Anterior cingulate cortex (tissue), 58 donors: ENCODE measurements around the gene CDK5RAP3.
A peak's percentile ranks its signal among the peaks of the same experiment; 100 is the strongest.
"Not testable (repeated sequence)": the region's sequence is repeated elsewhere in the genome, so short reads cannot be mapped to it uniquely, and the experiment has no call there.

Experiments used
- DNase-seq, 58 donors: peaks; one replicate each; lab custom pipeline; 2025; lab: John Stamatoyannopoulos, UW

Gene CDK5RAP3

DNA sequence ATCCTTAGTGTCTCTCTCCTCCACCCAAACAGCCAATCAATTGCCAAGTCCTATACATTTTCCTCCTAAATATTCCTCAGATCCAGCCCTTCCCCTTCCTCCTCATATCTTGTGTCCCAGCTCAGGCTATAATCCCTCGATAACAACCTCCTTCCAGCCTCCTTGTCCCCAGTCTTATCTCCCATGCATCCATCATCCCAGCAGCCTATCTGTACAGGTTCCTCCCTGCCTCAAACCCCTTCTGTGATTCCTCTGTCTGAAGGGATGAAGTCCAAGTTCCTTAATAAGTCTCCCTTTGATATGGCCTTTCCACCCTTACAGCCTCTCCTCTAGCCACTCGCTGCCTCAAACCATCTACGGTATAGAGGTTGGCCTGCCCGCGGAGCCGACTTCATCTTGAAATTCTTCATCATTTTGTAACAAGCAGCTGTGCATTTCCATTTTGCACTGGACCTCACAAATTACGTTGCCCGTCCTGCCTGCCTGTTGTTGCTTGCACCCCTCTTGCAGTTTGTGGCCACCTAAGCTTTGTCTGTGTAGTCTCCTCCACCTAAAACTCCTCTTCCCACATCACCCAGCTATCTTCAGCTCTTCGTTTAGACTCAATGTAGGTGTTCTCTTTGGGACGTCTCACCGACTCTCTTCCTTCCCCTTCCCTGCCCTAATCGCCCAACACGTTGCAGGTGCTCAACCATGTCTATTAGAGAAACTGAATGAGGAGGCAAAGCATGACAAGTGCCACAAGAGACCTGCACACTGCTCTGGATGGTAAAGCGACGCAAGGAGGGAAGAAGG is 786 bp upstream of the CDK5RAP3 start:
- peak in 1 of 58 donors; percentile 20 for DNase-seq

DNA sequence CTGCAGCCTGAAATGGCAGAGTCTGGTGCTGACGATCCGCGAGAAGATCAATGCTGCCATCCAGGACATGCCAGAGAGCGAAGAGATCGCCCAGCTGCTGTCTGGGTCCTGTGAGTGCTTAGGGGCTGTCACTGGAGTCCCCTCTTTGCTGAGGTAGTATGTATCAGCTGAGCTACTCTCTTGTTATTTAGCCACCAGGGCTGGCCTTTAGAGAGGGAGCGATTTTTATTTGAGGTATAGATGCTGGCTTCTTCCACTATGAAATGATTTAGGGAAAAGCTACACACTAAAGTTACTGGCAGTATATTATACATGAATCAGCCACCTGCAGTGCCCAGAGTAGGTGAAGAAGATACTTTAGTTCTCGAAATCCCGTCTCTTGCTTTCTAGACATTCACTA is 2.6 kb downstream of the CDK5RAP3 start:
- no peak for DNase-seq

DNA sequence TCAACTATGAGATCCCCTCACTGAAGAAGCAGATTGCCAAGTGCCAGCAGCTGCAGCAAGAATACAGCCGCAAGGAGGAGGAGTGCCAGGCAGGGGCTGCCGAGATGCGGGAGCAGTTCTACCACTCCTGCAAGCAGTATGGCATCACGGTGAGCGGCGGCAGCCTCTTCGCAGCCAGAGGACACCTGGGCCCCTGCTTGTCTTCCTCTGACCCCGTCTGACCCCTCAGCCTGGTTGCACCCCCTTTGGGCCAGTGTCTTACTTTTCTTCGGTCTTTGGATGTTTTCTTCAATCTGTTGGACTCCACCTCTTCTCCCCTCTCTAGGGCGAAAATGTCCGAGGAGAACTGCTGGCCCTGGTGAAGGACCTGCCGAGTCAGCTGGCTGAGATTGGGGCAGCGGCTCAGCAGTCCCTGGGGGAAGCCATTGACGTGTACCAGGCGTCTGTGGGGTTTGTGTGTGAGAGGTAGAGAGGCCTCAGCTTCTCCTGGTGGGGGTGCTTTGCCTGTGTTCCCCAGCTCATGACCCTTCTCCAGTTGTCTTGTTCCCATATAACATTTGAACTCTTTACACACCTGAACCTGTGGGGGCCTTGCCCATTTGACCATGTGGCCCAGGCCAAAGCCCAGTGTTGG is 4.4 kb downstream of the CDK5RAP3 start:
- no peak for DNase-seq

DNA sequence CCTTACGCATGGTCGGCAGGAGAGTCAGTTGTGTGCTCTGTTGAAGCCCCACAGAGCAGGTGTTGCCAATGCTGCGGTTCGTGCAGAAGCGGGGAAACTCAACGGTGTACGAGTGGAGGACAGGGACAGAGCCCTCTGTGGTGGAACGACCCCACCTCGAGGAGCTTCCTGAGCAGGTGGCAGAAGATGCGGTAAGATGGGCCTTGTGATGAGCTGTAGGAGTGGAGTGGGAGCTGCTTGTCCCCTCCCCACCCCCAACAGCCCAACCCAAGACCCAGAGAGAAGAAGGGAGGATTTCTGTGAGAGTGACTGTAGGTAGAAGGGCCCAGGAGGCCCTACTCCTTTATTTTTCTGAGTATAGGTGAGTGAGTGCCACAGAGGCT is 4.9 kb downstream of the CDK5RAP3 start:
- DNase-seq, result no peak

DNA sequence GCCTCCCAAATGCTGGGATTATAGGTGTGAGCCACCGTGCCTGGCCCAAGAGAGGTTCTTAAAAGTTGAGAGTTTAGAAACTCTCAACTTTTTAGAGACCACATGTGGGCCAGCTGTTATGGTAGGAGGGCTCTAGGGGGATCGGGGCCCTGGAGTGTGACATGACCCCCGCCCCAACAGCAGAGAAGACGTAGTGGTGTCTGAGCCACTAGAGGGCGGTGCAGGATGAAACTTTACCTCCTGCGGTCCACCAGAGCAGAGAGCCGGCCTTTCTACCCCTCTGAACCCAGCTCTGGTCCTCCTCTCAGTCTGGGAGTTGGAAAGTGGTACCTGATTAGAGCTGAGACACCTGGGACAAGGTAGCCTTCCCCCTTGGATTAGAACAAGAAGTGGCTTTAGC is 7.4 kb downstream of the CDK5RAP3 start:
- peak in 35 of 58 donors; percentile 3 to 65 (median 24) for DNase-seq

DNA sequence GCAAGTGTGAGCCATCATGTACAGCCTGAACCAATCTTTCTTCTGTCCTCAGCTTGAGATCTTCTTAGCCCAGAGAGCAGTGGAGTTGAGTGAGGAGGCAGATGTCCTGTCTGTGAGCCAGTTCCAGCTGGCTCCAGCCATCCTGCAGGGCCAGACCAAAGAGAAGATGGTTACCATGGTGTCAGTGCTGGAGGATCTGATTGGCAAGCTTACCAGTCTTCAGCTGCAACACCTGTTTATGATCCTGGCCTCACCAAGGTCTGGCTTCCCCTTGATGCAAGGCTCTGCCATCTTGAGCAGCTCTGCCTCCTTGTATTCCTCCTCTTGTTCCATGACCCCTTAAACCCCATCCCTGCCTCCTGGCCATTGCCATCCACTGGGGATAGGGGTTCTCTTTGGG is 9.6 kb downstream of the CDK5RAP3 start:
- DNase-seq, result no peak

DNA sequence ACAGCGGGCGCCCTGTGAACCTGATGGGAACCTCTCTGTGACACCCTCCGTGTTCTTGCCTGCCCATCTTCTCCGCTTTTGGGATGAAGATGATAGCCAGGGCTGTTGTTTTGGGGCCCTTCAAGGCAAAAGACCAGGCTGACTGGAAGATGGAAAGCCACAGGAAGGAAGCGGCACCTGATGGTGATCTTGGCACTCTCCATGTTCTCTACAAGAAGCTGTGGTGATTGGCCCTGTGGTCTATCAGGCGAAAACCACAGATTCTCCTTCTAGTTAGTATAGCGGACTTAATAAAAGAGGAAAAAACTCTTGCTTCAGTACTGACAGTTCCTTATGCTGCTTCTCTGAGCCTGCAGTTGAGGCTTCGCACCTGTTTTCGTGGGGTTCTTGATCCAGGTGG is 10.5 kb downstream of the CDK5RAP3 start:
- DNase-seq, result no peak

DNA sequence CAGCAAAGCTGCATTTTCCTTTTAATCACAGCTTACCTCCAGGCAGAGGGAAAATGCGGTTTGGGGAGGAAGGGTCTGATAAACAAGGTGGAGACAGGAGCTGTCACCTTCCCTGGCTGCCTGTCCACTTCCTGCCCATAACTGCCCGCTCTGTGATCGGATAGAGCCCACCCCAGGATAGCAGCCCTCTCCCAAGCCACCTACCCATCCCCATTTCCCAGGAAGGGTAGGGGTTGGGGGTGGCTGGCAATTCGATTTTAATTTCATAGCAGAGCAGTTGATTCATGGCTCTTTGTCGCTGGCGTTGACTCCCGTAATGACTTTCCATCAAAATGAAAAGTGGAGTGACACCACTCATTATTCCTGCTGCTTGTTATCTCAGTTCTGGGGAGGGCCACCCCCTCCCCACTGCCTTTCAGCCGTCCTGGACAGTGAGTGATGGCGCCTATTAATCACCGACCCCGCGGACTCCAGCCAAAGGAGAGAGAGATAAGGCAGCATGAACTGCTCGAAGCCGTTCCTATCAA is 11.2 kb downstream of the CDK5RAP3 start:
- DNase-seq, result no peak

DNA sequence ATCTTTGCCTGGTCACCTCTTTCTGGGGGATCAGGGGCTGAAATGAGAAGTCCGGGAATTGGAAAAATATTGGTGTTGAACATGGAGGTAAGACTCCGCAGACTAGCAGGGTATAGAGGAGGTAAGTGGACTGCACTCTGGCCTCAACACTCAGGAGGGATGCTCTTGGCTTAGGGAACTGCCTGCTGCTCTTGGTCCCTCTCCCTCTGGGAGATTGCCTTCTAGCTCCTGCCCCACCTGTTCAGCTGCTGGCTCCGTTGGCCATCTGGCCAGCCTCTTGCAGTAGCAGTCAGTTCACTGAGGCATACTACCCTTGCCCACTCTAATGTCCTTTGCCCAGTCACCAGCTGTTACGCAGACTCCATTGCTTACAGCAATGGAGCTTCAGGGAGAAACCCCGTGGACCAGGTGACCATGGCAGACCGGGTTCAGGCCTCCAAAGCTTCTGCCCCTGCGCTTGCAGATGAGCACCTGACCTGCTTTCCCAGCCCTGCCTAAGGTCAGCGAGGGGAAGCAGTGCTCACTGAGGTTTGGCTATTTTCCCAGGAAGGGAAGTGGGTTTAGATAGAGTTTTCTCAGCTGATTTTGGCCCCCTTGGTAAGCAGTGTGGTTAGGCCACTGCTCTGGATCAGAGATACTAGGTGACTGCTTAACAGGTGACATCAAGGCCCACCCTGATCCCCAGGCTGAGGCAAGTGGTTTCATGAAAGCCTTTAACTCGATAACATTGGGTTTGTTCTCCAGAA is 11.9 kb downstream of the CDK5RAP3 start:
- DNase-seq, result no peak

DNA sequence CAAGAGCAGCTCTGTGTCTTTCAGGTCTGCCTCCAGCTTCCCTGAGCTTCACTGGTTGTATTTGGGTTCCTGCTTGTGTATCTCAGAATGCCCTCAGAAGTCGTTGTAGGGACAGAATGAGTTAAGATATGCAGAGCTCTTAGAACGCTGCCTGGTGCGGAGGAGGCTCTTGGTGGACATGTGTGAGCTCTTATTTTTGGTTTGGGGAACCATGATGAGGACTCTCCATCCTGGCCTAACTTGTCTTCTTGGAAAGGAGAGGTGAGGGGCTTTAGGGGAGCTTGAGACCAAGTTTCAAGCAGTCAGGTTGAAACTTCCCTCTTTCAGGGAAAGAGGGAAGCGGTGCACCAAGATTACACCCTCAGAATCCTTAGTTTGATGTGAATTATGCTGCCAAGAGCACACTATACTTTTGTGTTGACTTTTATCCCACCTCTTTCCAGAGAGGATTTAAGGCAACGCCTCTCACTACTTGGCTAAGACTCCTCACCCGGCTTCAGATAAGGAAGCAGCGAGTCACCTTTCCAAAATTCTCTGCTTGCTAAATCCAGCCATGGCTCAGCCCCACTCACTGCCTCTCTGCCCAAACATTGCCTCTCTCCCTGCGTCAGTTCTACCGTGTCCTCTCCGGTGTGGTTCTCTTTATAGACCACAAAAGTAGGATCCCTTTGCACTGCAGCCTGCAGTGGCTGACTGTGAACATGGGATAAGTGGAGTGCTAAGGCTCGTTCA is 12.7 kb downstream of the CDK5RAP3 start:
- peak in 10 of 58 donors; percentile 7 to 34 (median 18) for DNase-seq

DNA sequence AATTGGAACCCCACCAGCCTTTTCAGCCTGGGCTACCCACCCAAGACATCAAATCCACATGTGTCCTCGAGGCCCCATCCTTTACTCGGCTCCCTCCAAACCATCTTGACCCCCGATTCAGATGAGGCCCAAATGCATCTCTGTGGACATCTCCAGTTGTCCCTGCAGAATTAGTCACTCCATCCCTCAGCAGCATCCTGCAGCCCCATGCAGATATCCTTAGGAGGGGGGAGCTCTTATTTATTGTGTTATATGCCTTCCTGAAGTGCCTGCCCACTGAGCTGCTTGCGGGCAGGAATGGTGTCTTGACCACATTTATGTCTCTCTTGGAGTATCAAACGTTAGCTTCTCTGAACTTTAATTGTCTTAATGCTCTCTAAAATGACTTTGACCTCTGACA is 15.6 kb downstream of the CDK5RAP3 start:
- DNase-seq, result no peak

DNA sequence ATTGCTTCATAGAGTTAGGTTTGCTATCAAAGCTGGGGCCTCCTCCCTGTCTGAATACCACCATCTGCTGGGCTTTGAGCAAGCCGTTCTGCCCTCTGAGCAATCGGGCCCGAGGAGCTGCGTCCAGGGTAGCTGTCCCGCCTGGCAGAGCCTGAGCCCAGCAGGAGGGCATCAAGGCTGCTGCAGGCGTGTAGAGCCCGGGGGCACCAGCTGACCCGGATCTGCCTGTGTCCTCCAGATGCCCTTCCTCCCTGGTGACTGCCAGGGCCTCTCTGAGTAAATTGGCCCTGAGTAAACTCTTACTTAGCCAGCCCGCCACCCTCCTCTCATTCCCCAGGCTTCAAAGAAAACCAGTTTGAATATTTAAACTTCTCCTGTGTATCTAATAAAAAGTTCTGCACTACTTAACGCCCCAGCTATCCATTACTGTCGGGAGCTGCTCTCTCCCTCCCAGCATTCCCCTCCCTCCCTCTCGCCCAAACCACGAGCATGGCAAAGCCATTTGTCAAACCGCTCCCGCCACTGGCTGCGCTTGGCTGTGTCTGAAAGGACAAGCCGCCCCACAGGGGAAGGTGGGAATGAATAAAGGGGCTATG is 16.4 kb downstream of the CDK5RAP3 start:
- DNase-seq, result peak in 17 of 58 donors; percentile 8 to 52 (median 24)

DNA sequence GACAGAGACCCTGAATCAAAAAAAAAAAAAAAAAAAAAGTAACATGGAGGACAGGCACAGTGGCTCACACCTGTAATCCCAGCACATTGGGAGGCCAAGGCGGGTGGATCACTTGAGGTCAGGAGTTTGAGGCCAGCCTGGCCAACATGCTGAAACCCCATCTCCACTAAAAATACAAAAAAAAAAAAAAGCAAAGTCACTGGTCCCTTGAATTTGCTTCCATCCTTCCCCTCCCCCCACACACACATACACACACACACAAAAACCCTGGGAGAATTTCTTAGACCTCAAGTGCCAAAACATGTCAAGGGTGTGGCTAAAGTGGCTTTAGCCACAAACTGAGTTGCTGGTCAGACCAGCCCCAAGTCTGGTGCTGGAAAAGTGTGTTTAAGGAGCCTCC is 17.5 kb downstream of the CDK5RAP3 start:
- not testable (repeated sequence) for DNase-seq

DNA sequence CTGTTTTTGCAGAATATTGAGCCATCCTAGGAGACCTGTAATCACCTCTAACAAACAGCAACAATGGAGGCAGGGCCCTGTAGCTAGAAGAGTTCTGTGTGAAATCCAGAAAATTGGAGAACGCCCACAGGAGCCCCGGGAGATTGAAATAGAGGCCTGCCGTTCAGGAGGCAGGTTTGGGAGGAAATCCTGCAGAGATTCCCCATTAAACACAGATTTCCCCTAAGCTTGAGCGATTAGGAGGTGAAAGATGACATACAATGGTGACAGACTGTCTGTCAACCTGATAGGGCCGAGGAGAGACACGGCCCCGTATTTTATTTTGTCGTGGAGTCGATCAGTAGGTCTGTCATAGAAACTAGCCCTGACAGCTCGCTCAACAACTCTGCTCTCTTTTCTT is 18.2 kb downstream of the CDK5RAP3 start:
- no peak for DNase-seq

DNA sequence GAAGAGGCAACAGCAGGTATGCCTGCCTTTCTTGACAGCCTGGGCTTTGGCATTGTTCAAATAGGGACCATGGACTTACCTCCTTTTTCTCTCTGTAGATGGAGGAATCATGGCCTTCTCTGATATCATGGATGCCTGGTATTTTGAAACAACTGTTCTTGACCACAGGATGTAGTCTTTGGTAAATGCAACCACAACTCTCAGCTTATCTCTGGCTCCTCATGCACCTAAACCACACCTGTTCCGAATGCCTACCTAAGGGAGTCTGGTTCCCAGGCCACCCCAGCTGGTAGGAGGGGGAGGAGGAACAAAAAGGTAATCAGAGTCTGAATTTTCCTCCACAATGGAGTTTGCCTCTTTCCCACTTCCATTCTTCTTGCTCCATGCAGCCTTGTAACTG is 18.8 kb downstream of the CDK5RAP3 start:
- DNase-seq, result no peak

DNA sequence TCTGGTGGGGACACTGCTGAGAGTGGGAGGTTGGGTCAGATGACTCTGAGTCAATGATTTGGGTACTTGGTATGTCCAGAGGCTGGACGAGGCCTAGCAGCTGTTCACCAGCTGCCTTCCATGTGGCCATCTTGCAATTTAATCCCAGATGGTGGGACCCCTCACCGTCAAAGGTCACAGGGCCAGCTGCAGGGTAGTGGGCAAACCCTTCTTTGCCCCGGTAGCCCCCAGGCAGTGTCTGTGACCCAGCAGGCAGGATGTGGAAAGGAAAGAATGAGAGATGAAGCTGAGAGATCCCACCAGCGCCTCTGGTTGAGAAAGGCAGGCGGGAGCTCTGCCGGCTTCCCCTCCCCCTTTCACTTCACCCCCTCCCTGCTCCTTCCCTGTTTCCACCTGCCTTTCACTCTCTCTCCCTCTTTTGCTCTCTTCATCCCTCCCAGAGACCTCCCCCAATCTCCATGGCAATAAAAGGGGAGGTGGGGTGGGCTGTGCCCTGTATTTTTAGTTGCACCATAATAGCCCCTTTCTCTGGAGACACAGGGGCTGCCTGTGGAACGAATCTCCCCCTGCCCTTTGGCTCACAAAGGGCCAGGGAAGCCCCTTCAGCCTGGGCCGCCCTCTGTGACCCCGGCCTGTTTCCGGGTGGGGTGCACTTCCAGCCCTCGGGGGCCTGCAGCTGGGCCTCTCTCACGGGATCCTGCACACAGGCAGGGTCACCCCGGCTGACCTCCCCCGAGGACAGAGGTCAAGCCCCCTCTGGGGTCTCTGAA is 20.2 kb downstream of the CDK5RAP3 start:
- no peak for DNase-seq

DNA sequence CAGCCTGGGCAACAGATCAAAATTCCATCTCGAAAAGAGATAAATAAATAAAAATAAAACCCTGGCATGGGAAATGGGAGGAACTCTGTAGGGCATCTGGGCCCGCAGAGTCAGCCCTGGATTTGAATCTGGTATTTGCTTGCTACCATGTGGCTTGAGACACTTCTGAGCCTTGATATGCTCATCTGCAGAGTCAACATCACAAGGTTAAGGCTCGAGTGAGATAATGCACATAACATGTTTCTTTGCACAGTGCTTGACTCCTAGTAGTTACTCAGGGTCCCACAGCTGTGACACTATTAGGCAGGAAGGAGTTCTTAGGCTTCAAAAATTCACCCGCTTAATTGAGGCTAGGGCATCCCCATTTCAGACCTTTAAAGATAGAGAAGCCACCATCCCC is 21.3 kb downstream of the CDK5RAP3 start:
- no peak for DNase-seq

DNA sequence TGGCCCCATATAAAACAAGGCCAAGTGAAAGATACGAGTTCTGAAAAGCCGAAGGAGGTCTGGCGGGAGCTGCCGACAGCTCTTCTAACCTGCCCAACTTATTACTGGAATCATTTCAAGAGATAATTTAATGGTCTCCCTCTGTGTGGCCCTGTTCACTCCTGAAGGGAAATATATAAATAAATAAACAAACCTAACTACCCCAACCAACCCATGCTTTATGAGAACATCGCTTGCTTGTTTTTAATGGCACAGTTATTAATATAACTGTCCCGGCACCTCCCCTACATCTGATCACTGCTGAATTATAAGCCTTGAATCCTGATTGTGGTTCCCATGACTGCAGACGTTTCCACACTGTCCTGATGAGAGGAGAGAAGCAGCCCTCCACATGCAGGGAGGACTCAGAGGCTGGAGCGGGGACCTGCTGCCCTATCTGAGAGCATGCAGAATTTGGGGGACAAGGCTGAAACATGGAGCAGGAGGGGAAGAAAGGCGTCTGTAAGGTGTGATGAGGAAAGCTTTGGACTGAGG is 22.2 kb downstream of the CDK5RAP3 start:
- DNase-seq, result no peak

DNA sequence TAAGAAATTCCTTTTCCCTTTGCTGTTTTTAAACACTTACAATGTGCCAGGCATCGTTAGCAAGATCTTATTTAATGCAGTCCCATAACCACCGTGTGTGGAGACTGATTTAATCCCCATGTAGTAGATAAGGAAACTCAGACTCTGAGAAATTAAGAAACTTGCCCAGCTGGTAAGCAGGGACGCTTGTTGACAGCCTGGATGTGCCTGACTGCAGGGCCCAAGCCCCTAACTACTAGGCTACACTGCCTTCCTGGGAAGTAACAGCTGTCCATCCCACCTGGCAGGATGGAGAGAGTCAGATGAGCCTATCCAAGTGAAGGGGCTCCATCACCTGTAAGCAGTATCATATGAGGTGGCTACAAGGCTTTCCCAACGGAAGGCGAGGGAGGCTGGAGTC is 23.1 kb downstream of the CDK5RAP3 start:
- DNase-seq, result no peak
